HT1080 (cell line): ENCODE data around the gene ARPC2. TPM values are rescaled to one million over a fixed set of nuclear protein-coding genes. Genes with fewer than 3 reads are reported as not detected.
"Not testable (repeated sequence)": the region's sequence is repeated elsewhere in the genome, so short reads cannot be mapped to it uniquely, and the experiment has no call there.

Source experiments
- DNase-seq: peaks from one replicate; pipeline ENCODE4 v3.0.0-alpha.2; 2015; ENCODE audit warnings: low read depth
- polyA plus RNA-seq, 2 experiments: library from polyadenylated mRNA; depleted of rRNA; stranded (reverse); fragments of >200 nt; gene quantifications; 2 replicates each; pipeline ENCODE4 v1.2.3, GENCODE V29; 2015
- total RNA-seq: library from RNA; depleted of rRNA; stranded (reverse); fragments of >200 nt; shearing (Covaris generic); gene quantifications from 2 replicates; pipeline ENCODE4 v1.2.3, GENCODE V29; 2014; rRNA removed

ARPC2 gene
- total RNA-seq, result 422 and 493 TPM in 2 replicates
- polyA plus RNA-seq (2015; cell fraction: cytosol; rRNA removed), result 609 and 644 TPM in 2 replicates
- polyA plus RNA-seq (2015; cell fraction: nucleus; rRNA removed), result 310 and 327 TPM in 2 replicates

GRCh38 chr2:218216674-218217359, at the start of gene ARPC2:
Gene ARPC2 (plus strand): TSS chr2:218217189. CDS start chr2:218217471, 282 bp downstream.
- peak; percentile 94 for DNase-seq

GRCh38 chr2:218168016-218168415, 49.0 kb upstream of the ARPC2 start:
- no peak for DNase-seq

- DNase-seq, result peak; percentile 26
Measured at GRCh38 chr2:218168635-218169462, 48.1 kb upstream of the ARPC2 start.

- DNase-seq, result no peak
Measured at GRCh38 chr2:218169757-218170546, 47.0 kb upstream of the ARPC2 start.

- DNase-seq, result not testable (repeated sequence)
Measured at GRCh38 chr2:218171744-218172143, 45.2 kb upstream of the ARPC2 start.

GRCh38 chr2:218172845-218173244, 44.1 kb upstream of the ARPC2 start:
- peak; percentile 29 for DNase-seq

- DNase-seq, result no peak
Measured at GRCh38 chr2:218179782-218180181, 37.2 kb upstream of the ARPC2 start.

- no peak for DNase-seq
Measured at GRCh38 chr2:218180467-218181114, 36.4 kb upstream of the ARPC2 start.

GRCh38 chr2:218184331-218184730, 32.7 kb upstream of the ARPC2 start:
- no peak for DNase-seq

- peak; percentile 74 for DNase-seq
Measured at GRCh38 chr2:218186355-218186766, 30.6 kb upstream of the ARPC2 start.

GRCh38 chr2:218186876-218187275, 30.1 kb upstream of the ARPC2 start:
- DNase-seq, result no peak

- DNase-seq, result no peak
Measured at GRCh38 chr2:218187296-218188015, 29.5 kb upstream of the ARPC2 start.

- DNase-seq, result no peak
Measured at GRCh38 chr2:218188528-218188927, 28.5 kb upstream of the ARPC2 start.

- DNase-seq, result no peak
Measured at GRCh38 chr2:218192902-218193430, 24.0 kb upstream of the ARPC2 start.

- no peak for DNase-seq
Measured at GRCh38 chr2:218193701-218194100, 23.3 kb upstream of the ARPC2 start.

- DNase-seq, result no peak
Measured at GRCh38 chr2:218194880-218195279, 22.1 kb upstream of the ARPC2 start.

GRCh38 chr2:218196974-218197373, 20.0 kb upstream of the ARPC2 start:
- no peak for DNase-seq

- DNase-seq, result no peak
Measured at GRCh38 chr2:218202266-218202665, 14.7 kb upstream of the ARPC2 start.

GRCh38 chr2:218209078-218209477, 7.9 kb upstream of the ARPC2 start:
- no peak for DNase-seq

- no peak for DNase-seq
Measured at GRCh38 chr2:218214116-218214515, 2.9 kb upstream of the ARPC2 start.
